ENCODE measurements around the gene TBC1D1. TPM values are rescaled to one million over a fixed set of nuclear protein-coding genes. Genes with fewer than 3 reads are reported as not detected.

TBC1D1 gene
- total RNA-seq, 1 donor from 2014 or later, result 78.9 TPM

DNA sequence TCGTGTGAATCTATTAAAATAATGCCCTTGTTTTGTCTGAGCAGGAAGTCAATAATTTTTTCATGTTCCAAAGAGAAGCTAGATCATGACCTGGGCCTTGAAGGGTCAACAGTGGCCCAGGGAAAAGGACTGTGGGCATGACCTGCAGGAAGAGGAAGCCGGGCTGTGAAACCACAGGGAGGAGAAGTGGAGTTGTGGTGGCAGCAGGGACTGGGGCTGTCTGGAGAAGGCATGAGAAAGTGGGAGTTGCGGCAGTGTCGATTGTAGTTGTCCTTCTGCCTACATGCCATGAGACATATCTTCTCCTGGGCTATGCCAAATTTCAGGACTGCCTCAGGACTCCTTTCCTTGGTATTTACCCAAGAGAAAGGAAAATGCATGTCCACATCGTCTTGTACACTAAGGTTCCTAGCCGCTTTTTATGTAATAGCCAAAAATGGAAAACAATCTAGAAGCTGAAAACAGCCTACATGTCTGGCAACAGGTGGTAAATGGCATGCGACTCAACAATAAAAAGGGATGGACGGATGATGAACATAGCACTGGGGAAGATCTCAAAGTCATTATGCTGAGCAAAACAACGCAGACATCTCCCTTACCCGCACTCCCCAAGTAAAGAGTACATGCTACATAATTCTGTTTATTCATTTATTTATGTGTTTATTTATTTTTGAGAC lies 55.8 kb downstream of the TBC1D1 start:
- H3K27ac Mint-ChIP-seq, result no peak overlapping the region
- H3K9me3 Mint-ChIP-seq, result peaks cover 8% of the 10 kb centered on the region
- no peaks in the 10 kb centered on the region for H3K36me3 Mint-ChIP-seq
- TF ChIP-seq, protein P1, sequence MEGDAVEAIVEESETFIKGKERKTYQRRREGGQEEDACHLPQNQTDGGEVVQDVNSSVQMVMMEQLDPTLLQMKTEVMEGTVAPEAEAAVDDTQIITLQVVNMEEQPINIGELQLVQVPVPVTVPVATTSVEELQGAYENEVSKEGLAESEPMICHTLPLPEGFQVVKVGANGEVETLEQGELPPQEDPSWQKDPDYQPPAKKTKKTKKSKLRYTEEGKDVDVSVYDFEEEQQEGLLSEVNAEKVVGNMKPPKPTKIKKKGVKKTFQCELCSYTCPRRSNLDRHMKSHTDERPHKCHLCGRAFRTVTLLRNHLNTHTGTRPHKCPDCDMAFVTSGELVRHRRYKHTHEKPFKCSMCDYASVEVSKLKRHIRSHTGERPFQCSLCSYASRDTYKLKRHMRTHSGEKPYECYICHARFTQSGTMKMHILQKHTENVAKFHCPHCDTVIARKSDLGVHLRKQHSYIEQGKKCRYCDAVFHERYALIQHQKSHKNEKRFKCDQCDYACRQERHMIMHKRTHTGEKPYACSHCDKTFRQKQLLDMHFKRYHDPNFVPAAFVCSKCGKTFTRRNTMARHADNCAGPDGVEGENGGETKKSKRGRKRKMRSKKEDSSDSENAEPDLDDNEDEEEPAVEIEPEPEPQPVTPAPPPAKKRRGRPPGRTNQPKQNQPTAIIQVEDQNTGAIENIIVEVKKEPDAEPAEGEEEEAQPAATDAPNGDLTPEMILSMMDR (IDR thresholded peaks at IDR 0.05; ENCODE audit: unreplicated experiment), result no peak
- no peak for DNase-seq (ENCODE audit: low spot score in 2 of 2, unreplicated experiment in 2 of 2)
- H3K27me3 Mint-ChIP-seq (ENCODE audit: low read depth), result peaks cover 3% of the 10 kb centered on the region
- peaks cover 13% of the 10 kb centered on the region for H3K4me1 Mint-ChIP-seq
- no peak overlapping the region for H3K4me3 Mint-ChIP-seq

DNA sequence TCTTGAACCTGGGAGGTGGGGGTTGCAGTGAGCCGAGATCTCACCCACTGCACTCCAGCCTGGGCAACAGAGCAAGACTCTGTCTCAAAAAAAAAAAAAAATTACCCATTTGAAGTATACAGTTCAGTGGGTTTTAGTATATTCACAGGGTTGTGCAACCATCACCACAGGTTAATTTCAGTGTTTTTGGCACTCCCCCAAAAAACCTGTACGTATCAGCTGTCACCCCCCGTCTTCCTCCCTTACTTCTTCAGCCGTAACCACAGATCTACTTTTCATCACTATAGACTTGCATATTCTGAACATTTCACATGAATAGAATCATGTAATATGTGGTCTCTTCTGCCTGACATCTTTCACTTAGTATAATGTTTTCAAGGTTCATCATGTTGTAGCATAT lies 57.7 kb downstream of the TBC1D1 start:
- Mint-ChIP-seq H3K36me3 (no peaks in the 10 kb centered on the region), H3K27me3 (ENCODE audit: low read depth) (no peaks in the 10 kb centered on the region), H3K27ac (no peak overlapping the region), H3K9me3 (peaks cover 8% of the 10 kb centered on the region), H3K4me3 (no peak overlapping the region), H3K4me1 (peaks cover 16% of the 10 kb centered on the region)
- TF ChIP-seq, protein P1 (IDR thresholded peaks at IDR 0.05; ENCODE audit: unreplicated experiment), result no peak
- no peak for DNase-seq (ENCODE audit: low spot score in 2 of 2, unreplicated experiment in 2 of 2)

- no peaks in the 10 kb centered on the region for H3K27me3 Mint-ChIP-seq (ENCODE audit: low read depth)
- H3K9me3 Mint-ChIP-seq, result peaks cover 8% of the 10 kb centered on the region
- TF ChIP-seq, protein P1 (IDR thresholded peaks at IDR 0.05; ENCODE audit: unreplicated experiment), result no peak
- no peak overlapping the region for H3K27ac Mint-ChIP-seq
- H3K4me1 Mint-ChIP-seq, result peaks cover 19% of the 10 kb centered on the region
- H3K36me3 Mint-ChIP-seq, result no peaks in the 10 kb centered on the region
- no peak overlapping the region for H3K4me3 Mint-ChIP-seq
- DNase-seq (ENCODE audit: low spot score in 2 of 2, unreplicated experiment in 2 of 2), result no peak
These were observed 58.9 kb downstream of the TBC1D1 start for GRCh38 chr4:37949636-37950426.

DNA sequence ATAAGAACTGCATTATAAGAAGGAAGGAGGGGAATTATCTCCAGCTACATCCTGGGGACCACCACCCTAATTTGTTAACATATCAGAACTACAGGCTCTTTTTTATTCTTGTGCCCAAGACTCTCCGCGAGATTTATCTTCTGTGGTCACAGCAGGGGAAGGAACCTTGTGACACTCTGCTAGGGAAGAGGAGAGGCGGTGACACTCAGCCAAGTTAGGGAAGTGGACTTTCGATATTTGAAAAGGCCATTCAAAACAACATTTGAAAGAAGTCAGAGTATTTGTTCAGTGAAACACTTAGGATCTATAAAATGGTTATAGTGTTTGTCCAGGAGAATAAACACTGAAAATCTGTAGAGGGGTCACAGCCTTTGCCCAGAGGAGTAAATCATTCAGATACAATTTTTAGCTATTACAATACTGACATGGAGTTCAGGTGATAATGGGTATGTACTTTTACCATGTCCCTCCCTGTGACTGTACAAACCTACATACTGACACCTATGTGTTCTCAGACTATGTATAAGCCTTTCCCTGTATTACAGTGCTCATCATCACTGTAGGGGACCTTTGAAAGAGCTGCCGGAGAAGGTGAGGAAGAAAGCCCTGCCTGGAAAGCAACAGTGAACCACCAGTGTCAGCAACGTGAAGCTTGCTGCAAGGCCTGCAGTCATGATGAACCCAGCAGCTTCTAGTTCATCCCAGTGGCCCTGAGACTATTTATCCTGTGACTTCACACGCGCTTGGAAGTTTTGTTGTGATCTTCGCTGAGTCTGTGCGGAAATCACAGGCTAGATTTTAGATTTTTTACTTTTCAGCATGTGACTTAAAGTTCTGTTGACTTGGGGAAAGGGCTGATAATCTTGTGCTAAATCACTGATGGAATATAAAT lies 60.8 kb downstream of the TBC1D1 start:
- no peak overlapping the region for H3K4me3 Mint-ChIP-seq
- no peak for DNase-seq (ENCODE audit: low spot score in 2 of 2, unreplicated experiment in 2 of 2)
- H3K4me1 Mint-ChIP-seq, result peaks cover 7% of the 10 kb centered on the region
- TF ChIP-seq, protein P1 (IDR thresholded peaks at IDR 0.05; ENCODE audit: unreplicated experiment), result no peak
- no peaks in the 10 kb centered on the region for H3K36me3 Mint-ChIP-seq
- H3K27ac Mint-ChIP-seq, result no peak overlapping the region
- H3K27me3 Mint-ChIP-seq (ENCODE audit: low read depth), result no peaks in the 10 kb centered on the region
- peaks cover 8% of the 10 kb centered on the region for H3K9me3 Mint-ChIP-seq

GRCh38 chr4:37953156-37953555 lies 62.3 kb downstream of the TBC1D1 start:
- DNase-seq (ENCODE audit: low spot score in 2 of 2, unreplicated experiment in 2 of 2), result no peak
- no peak overlapping the region for H3K27ac Mint-ChIP-seq
- no peaks in the 10 kb centered on the region for H3K36me3 Mint-ChIP-seq
- H3K9me3 Mint-ChIP-seq, result peaks cover 8% of the 10 kb centered on the region
- H3K27me3 Mint-ChIP-seq (ENCODE audit: low read depth), result no peaks in the 10 kb centered on the region
- H3K4me3 Mint-ChIP-seq, result no peak overlapping the region
- H3K4me1 Mint-ChIP-seq, result peaks cover 11% of the 10 kb centered on the region
- TF ChIP-seq, protein P1 (IDR thresholded peaks at IDR 0.05; ENCODE audit: unreplicated experiment), result no peak

Data from mesothelial cell of epicardium (in vitro differentiated cells).